Omental fat pad (tissue), 4 donors: Measurements from ENCODE around the gene TOE1. TPM values are rescaled to one million over a fixed set of nuclear protein-coding genes. Genes with fewer than 3 reads are reported as not detected.
"Not testable (repeated sequence)": the region's sequence is repeated elsewhere in the genome, so short reads cannot be mapped to it uniquely, and the experiment has no call there.

ENCODE experiments used
- ATAC-seq: fragments of 150-250 bp; one replicate; pipeline ENCODE4 v1.9.1; 2016; ENCODE audit warnings: mild to moderate bottlenecking, moderate library complexity; ENCODE audit not compliant: low FRiP score
- DNase-seq: peaks from one replicate; pipeline ENCODE4 v3.0.0-alpha.2; 2019; ENCODE audit warnings: low spot score
- CTCF ChIP-seq, 3 donors: fragments of 450-650 bp; IDR thresholded peaks; one replicate each; pipeline ENCODE4 v1.5.1; 2016 to 2017; ENCODE audit warnings: antibody characterized with exemption in 3 of 3, mild to moderate bottlenecking in 3 of 3, moderate library complexity in 2 of 3
- total RNA-seq, 4 donors: library from RNA; depleted of rRNA; stranded (reverse); fragments of >200 nt; gene quantifications; one replicate each; pipeline ENCODE4 v1.1.0, GENCODE V29; 2016

TOE1 gene
- total RNA-seq, 4 donors from 2014 or later: 6.1 to 14.3 (median 7.4) TPM

GRCh38 chr1:45383191-45383590, 43.2 kb downstream of the TOE1 start:
- TF ChIP-seq CTCF (IDR thresholded peaks at IDR 0.05): no peak
- ATAC-seq (no peak), DNase-seq (no peak)

- ATAC-seq, DNase-seq: not testable (repeated sequence)
These were observed 44.2 kb downstream of the TOE1 start for GRCh38 chr1:45384213-45384612.

DNA sequence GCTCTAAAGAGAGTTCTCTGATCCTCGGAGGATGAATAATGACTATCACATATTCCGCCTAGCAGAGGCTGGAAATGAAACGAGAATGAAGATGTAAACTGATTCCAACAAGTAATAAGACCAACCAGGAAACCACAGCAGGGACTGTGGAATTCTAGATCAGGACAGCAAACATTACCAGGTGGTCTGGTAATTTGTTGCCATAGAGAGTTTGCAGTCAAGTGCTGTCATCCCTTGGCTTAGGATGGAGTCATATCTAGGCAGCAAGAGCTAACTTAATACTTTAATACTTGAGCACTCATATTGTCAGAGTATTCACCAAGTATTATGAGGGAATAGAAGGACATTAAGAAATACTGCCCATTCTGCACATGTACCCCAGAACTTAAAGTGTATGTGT, 45.3 kb downstream of the TOE1 start:
- no peak for TF ChIP-seq CTCF (IDR thresholded peaks at IDR 0.05)
- DNase-seq (no peak), ATAC-seq (no peak)

GRCh38 chr1:45386219-45386618, 46.2 kb downstream of the TOE1 start:
- no peak for TF ChIP-seq CTCF (IDR thresholded peaks at IDR 0.05)
- no peak for DNase-seq
- no peak for ATAC-seq

Other genes with a start within 250 kb of the TOE1 start
- gene ZSWIM5, start 133.6 kb upstream of the TOE1 start, total RNA-seq: 1 to 10 TPM in 2 of 4 donors, under 1 TPM in 2; 0.48 to 1.5 (median 0.88) TPM
- 1 to 10 TPM in 1 of 4 donors, not detected in 3; 2.0 TPM for gene HPDL, start 13.3 kb upstream of the TOE1 start, total RNA-seq
- 10 to 100 TPM; 11.5 to 28.1 (median 12.8) TPM for gene MUTYH, start 270 bp downstream of the TOE1 start, total RNA-seq
- 1 to 10 TPM; 1.4 to 4.3 (median 3.7) TPM for gene TESK2, start 151.0 kb downstream of the TOE1 start, total RNA-seq
- gene CCDC163, start 159.9 kb downstream of the TOE1 start, total RNA-seq: 1 to 10 TPM in 1 of 4 donors, under 1 TPM in 3; 0.44 to 1.3 (median 0.67) TPM
- gene MMACHC, start 160.1 kb downstream of the TOE1 start, total RNA-seq: 1 to 10 TPM; 1.8 to 4.4 (median 3.2) TPM
- gene PRDX1, start 181.7 kb downstream of the TOE1 start, total RNA-seq: 100 to 1,000 TPM; 194 to 363 (median 269) TPM
- 100 to 1,000 TPM in 1 of 4 donors, 10 to 100 TPM in 3; 76.6 to 114 (median 86.2) TPM for gene AKR1A1, start 210.7 kb downstream of the TOE1 start, total RNA-seq
- 10 to 100 TPM; 48.0 to 96.5 (median 80.6) TPM for gene NASP, start 243.9 kb downstream of the TOE1 start, total RNA-seq